GM18508 (cell line): ENCODE measurements around the gene CHURC1.
"Not testable (repeated sequence)": the region's sequence is repeated elsewhere in the genome, so short reads cannot be mapped to it uniquely, and the experiment has no call there.

Experiments
- ATAC-seq: cut with Tn5 transposase; IDR thresholded peaks from one replicate; pipeline ENCODE4 v1.9.1; 2021; ENCODE audit warnings: moderate number of reproducible peaks; ENCODE audit not compliant: insufficient read depth, unreplicated experiment

Gene CHURC1

DNA sequence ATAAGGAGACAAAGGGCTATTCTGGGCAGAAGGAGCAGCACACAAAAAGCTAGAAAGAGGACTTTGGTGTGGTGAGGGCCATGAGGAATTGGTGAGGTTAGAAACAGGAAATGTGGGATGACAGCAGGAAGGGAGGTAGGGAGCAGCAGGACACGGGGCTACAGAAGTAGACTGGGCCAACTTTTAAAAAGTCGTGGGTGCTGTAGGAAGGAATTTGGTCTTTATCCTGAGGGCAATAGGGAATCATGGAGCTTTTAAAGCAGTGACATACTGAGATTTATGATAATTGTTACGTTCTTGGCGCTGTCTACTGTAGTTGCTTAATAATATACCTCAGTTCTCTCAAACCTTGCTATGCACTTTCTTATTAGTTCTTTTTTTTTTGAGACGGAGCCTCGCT lies 8.2 kb upstream of the CHURC1 start:
- no peak for ATAC-seq

DNA sequence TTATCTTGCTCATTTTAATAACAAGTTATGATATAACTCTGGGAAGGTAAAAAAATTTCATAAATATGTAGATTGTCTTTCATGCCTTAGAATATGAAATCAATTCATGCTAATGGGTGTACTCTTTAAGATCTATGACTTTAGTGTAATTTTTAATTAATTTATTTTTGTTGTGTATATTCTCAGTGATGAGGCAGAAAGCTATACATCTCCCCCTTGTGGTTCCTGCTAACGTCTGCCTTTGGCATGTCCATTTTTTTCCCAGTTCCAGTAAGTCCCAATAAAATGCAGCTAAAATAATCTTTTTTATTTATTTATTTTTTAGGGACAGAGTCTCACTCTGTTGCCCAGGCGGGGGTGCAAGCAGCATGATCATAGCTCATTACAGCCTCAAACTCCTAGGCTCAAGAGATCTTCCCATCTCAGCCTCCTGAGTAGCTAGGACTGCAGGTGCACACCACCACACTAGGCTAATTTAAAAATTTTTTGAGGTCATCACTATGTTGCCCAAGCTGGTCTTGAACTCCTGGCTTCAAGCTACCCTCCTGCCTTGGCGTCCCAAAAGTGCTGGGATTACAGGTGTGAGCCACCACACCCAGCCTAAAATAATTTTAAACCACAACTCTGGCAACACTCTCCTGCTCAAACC lies 3.3 kb upstream of the CHURC1 start:
- ATAC-seq, result no peak

DNA sequence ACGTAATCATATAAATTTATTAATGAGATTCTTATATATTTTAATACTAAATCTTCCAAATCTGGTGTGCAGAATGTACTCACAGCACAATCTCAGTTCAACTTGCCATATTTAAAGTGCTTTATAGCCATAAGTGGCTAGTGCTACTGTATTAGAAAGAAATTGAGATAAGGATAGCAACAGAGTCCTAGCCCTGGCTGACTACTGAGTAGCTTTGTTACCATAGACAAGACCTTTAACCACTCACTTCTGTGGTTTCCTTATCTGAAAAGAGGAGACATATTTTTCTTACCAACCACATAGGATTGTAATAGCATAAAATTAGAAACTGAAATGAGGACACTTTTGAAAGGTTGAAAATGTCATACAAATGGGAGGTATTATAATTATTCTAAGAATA lies 2.0 kb upstream of the CHURC1 start:
- ATAC-seq, result no peak

DNA sequence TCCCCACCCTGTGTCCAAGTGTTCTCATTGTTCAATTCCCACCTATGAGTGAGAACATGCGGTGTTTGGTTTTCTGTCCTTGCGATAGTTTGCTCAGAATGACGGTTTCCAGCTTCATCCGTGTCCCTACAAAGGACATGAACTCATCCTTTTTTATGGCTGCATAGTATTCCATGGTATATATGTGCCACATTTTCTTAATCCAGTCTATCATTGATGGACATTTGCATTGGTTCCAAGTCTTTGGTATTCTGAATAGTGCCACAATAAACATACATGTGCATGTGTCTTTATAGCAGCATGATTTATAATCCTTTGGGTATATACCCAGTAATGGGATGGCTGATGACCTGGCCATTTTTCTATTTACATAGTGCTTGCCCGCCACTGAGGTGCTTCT lies 778 bp upstream of the CHURC1 start:
- not testable (repeated sequence) for ATAC-seq

DNA sequence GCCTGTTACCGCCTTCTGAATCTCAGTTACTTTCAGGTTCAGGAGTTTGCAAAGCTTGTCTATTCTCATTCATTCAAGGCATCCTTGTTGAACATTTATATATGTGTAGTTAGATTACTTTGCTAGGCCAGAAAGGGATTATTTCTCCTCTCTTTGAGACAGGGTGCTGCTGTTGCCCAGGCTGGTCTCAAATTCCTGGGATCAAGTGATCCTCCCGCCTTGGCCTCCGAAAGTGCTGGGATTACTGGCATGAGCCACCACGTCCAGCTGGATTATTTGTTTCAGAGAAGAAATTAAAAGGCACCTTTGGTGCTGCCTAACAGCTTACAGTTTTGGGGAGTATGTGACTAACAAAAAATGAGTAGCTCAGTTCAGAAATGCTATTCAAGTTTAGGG lies 772 bp downstream of the CHURC1 start:
- no peak for ATAC-seq

DNA sequence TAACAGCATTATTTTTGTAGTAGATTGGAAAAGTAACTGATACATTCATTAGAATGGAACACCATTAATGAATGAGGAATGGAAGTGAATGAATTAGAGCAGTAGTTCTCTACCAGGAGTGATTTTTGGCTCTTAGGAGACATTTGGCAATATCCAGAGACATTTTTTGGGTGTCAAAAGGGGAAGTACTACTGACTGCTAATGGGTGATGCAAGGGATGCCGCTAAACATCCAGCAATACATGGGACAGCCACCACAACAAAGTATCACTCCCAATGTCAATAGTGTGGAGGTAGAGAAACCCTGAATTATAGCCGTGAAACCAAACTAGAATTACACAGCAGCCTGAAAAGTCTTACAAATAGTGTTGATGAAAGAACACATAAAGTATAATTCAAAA lies 1.5 kb downstream of the CHURC1 start:
- ATAC-seq, result no peak

DNA sequence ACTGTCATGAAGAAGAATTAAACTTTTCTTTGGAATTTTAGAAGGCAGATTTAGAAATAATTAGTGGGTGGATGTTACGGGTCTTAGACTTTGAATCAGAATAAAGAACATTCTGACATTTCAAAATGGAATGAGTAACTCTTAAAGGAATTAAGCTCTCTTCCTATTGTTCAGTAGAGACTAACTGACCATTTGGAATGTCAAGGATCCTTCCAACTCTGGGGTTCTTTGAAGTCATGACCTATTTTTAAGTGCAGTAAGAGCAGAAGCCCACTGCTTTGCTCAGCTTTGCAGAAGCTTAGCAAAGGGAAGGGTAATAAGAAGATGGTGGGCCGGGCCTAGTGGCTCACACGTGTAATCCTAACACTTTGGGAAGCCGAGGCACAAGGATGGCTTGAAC lies 4.0 kb downstream of the CHURC1 start:
- no peak for ATAC-seq

DNA sequence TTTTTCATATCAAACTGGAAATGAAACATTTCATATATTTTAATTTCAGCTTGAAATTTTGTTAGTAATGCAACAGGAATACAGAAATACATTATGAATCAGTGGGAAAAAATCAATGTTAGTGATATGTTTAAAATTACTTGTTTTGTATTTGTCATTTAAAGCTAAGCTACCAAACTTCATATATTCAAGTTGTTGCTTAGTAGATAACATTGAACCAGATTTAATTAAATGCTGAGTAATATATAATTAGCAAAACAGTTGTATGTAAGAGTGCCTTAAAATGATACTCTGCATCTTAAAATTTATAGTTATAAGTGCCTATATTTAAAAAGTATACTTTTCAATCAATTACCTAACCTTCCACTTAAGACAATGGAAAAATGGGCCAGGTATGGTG lies 5.0 kb downstream of the CHURC1 start:
- no peak for ATAC-seq

DNA sequence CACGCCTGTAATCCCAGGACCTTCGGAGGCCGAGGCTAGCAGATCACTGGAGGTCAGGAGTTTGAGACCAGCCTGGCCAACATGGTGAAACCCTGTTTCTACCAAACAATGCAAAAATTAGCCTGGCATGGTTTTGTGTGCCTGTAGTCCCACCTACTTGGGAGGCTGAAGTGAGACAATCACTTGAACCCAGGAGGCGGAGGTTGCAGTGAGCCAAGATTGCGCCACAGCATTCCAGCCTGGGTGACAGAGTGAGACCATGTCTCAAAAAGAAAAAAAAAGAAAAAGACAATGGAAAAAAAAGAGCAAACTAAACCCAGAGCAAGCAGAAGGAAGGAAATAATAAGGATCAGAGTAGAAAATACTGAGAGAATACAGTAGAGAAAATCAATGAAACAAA lies 5.4 kb downstream of the CHURC1 start:
- ATAC-seq, result no peak

DNA sequence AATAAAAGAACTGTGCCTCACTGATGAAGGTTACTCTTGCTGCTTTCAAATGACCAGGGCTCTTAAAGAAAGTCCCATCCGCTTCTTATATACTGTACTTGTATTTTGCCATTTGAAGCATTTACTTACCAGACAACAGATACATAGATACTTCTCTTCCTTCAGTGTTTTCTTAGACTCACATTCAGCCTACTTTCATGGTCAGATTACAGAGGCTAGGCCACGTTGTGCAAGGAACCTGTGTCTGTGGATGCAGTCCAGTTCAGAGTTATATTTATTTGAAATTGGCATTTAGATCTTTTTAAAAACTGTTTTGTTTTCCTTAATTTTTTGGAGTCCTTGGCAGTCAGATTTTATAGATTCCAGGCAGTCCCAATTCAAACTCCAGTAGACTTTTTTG lies 6.2 kb downstream of the CHURC1 start:
- no peak for ATAC-seq

DNA sequence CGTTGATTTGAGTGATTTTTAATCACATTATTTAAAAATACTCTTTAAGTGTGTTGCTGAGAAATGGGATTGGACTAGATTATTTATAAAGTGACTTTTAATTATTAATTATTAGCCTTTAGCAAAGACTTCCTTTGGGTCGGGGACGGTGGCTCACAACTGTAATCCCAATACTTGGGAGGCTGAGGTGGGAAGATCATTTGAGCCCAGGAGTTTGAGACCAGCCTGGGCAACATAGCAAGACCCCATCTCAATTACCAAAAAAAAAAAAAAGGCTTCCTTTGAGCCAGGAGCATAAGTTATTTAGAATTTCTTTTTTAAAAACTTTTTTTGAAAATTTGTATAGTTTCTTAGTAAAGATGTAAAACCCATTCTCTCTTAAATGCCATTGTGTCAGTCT lies 8.8 kb downstream of the CHURC1 start:
- no peak for ATAC-seq

DNA sequence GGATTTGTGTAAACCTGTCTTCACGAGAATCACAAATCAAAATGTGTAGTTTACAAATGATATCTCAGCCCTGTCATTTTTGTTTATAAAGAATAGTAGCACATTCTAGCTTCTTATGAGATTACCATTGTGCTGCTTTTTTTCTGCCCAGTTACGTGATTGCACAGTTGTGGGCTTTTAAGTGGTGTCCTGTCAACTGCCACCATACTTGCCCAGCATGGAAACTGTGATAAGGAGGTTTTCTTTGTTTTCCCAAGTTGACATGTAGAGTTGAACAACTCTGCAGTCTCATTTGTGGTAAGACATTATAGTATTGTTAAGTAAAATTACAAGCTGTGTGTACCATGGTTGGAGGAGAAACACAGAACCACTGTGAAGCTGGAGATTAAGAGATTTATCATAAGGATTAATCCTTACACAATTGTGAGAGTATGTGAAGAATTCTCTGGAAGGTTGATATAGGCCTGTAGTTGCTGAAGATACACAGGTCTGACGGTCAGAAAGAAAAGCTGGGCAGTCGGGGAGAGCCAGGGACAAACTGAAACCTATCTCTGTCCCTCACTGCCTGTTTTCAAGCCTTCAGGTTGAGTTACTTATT lies 12.2 kb downstream of the CHURC1 start:
- ATAC-seq, result no peak

DNA sequence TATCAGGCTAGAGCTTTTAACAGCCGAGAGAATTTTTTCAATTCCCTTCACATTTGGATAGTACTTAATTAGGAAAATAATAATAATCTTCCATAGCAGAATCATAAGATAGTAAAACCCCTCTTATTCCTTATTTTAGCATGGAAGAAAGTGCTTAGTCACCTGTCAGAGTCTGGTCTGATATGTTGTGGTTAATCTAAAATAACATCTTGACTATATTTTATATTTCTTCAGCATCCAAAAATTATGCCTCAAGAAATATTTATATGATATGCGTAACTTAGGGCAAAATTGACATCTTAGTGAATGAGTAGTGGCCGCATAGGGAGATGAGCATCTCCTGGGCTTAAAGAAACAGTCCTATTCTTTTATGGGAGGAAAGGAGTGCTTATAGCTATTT lies 12.8 kb downstream of the CHURC1 start:
- ATAC-seq, result no peak

DNA sequence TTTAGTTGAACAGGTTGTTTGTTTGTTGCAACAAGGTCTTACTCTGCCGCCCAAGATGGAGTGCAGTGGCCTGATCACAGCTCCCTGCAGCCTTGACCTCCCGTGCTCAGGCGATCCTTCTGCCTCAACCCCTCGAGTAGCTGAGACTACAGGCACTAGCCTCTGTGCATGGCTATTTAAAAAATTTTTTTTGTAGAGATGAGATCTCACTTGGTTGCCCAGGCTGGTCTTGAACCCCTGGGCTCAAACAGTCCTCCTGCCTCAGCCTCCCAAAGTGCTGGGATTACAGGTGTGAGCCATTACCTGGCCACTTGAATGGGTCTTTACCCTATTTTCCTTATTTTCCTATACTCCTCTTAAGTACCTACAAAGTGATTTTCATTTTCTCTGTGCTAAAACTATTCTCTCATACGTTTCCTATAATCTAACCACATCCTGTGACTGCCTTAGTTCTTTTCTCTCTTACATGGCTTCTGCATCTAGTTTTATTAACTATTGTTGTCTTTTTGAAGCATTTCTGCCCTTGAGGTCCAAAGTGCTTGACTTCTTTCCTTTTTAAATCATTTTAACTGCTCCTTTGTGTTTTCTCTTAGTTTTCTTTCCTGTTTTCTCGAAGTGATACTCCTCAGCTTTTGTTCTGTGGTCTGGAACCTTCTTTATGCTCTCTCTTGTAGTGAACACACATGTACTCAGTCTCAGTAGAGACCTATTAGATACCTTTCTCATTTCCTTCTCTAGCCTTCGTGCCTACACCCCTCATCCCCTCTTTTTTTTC lies 14.2 kb downstream of the CHURC1 start:
- ATAC-seq, result no peak

DNA sequence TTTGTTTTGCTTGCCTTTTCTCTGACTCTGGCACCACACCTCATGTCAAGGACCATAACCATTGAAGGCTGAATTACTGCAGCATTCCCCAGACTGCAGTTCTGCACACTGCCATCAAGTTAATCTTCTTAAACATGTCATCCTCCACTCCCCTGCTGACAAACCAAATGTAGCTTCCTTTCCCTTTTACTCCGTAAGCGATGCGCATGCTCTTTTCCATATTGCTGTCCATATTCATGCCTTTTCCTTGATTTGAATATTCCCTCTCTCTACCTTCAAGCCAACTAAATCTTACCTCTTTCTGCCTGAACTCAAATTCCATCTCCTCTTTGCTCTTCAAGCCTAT lies 14.7 kb downstream of the CHURC1 start:
- ATAC-seq, result no peak

DNA sequence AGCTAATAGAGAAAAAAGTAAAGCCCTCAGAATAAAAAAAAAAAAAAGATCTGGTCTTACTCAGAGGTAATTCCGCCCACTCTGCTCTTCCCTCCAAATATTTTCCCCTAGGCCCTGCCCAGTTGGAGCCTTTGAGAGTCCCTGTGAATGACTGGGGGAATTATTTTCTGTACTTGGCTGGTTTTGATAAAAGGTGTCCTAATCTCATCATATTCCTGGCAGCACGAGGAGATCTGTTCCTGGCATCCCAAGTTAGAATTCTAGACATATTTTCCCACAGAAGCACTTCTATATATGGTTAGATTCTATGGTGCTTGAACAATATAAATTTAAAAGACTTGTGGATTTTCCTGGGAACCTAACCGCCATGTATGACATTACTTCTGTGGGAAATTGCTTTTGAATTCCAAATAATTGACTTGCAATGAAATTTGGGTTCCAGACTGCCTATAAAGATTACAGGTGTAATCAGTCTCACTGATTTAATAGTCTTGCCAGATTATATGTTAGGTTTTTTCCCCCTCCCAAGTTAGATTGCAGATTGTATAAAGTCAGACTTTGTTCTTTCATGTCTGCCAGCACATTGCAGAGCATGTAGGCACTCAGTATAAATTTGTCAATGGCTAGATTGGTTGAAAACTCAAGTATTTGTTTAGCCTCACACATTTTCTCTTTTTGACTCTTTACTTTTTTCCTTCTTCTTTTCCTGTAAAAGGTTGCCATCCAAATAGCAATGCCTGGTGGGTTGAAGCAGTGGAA lies 16.0 kb downstream of the CHURC1 start:
- no peak for ATAC-seq

DNA sequence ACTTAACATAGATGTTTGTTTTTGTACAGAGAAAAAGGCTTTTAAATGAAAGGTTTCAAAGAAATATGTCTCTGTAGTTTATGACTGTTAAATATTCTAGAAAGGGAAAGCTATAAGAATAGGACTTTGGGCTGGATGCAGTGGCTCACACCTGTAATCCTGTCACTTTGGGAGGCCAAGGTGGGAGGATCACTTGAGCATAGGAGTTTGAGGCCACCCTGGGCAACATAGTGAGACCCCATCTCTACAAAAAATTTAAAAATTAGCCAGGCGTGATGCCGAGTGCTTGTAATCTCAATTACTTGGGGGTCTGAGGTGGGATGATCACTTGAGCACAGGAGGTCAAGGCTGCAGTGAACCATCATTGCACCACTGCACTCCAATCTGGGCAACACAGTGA lies 16.9 kb downstream of the CHURC1 start:
- ATAC-seq, result no peak

DNA sequence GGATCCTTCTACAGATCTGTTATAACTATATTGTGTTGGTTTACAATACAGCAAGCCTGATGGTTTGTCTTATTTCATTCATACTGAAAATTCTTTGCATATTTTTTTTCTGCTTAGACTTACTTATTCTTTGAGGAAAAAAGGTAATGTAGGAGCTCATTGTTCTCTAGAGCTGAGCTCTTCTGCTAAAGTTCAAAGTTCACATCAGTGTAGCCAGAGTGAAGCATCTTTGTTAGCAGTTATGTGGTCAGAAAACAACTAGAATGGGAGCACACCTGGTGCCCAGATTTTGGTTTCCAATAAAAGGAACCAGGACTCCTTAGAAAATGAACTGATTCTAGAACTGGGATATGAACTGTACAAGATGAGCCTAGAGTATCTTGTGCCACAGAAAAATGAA lies 18.0 kb downstream of the CHURC1 start:
- ATAC-seq, result no peak

DNA sequence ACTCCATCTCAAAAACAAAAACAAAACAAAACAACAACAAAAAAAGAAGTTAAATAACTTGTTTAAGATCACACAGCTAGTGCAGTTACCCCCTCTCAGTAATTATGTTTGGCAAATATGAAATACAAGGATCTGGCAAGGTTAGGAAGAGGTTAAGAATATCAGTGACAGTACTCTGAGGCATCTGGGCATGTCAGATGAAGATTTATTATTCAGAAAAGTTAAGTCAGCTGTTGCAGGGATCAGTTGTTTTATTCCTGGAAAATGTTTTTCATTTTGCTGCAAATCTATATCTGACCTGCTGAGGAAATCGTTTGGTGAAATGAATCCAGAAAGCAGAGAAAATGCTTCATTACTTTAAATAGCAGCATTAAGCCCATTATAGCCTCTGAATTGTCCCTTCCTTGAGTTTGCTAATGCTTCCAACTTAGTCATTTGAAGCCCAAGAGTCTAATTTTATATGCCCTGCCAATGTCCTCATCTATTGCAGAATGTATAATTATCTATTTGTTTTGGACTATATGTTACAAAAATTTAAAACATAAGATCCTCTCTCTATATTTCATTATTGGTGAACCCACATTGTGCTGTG lies 20.2 kb downstream of the CHURC1 start:
- ATAC-seq, result no peak

DNA sequence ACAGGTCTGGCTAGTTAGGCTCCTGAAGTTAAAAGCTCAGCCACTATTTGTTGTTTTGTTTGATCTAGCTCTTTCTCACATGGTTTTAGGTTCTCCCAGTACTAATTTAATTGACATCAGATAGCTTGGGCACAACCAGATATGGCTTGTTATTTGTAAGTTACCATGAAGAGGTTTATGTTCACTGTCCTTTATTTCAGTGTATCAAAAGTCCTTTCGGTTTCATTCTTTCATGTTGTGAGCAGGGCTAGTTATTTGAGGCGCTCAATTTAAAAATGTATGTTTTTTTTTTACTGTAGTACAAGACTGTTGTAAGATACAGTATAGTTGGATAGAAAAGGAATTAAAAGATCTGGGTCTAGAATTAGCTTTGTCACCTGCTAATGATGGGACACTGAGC lies 21.3 kb downstream of the CHURC1 start:
- no peak for ATAC-seq
